GM18870 (cell line): ENCODE results near the gene ARFIP1.
"Not testable (repeated sequence)": the region's sequence is repeated elsewhere in the genome, so short reads cannot be mapped to it uniquely, and the experiment has no call there.

Experiments
- ATAC-seq: cut with Tn5 transposase; IDR thresholded peaks from one replicate; pipeline ENCODE4 v1.9.1; 2021; ENCODE audit warnings: moderate library complexity; ENCODE audit not compliant: unreplicated experiment

ARFIP1 gene

DNA sequence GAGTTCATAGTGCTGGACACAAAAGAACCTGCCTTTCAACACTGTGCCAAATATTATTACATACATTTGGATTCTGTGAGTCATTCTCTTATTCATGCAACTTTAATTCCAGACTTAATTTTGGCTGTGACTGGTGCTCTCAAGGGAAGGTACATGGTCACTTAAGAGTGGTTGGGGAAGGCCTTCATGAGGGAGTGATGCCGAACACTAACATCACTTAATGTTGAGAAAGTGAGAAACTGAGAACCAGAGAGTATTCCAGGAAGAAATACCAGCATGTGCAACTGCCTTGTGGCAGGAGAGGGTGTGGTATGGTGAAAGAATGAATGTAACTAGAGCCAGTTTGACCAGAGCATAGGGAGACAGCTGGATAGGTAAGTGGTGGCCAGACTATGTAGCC, 114.9 kb downstream of the ARFIP1 start:
- no peak for ATAC-seq

- ATAC-seq: no peak
Observed at GRCh38 chr4:152896811-152897210, 117.1 kb downstream of the ARFIP1 start.

- not testable (repeated sequence) for ATAC-seq
Observed at GRCh38 chr4:152898133-152898532, 118.4 kb downstream of the ARFIP1 start.

DNA sequence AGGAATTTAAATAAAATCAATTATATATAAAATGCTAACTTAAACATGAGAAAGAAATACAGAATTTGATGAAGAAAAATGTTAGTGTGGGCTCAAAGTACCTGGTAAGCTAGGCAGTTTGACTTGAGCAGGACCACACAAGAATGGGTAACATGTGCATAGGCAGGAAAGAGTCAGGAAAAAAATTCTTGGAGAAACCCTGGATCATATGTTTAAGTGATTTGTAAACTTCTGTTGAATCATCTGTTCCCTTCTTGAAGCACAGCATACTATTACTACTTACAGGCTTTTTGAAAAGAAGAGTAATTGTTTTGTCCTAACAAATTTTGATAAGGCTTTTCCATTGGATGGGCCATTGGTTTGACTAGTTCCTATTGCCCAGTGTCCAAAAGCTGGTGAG, 118.9 kb downstream of the ARFIP1 start:
- no peak for ATAC-seq

- ATAC-seq: no peak
Observed at GRCh38 chr4:152900395-152900794, 120.6 kb downstream of the ARFIP1 start.

DNA sequence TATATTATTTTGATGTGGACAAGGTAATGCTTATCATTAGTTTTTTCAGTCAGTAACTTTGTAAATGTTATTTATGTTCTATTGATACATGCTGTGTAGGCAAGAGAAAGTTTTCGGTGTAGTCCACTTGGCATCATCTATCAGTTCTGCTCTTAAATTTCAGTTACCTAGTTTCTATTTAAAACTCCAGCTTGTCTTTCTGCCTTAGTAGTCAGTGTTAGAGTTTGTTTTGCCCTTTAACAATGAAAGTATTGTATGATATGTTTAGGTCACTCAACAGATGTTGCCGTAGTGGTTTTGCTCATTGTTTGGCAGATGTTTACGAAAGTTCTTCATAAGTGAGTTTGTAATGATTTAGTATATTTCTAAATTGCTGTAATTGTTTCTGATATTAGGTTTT, 121.5 kb downstream of the ARFIP1 start:
- no peak for ATAC-seq

DNA sequence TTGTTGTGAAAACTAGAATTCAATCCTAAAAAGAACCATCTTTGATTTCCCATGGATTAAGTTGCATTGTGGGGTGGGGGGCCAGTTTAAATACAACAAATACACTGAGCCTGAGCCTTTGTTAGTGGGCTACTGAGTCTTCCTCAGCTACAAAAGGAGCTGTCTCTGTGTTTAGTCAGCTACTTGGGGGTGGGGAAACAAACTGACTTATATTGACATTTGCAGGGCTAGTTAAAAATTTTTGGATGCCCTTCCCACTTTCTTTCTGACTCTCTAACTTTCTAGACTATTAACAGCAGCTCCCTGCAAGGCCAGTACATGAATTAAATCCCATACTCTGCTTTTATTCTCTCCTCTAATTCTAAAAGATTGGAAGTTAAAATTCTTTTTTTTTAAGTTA, 123.9 kb downstream of the ARFIP1 start:
- no peak for ATAC-seq

DNA sequence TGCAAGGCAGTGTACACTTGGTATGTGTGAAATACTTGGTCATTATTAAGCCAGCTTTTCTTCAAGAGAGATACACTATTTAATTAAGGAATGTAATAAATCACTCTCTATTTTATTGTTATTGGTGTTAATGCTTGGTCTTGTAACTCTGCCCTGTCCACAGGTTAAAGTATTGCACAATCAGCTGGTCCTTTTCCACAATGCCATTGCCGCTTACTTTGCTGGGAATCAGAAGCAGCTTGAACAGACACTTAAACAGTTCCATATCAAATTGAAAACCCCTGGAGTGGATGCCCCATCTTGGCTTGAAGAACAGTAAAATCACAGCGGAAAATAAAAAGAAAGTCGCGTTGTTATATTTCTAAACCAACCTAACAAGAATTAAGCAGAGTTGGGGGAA, 130.1 kb downstream of the ARFIP1 start:
- no peak for ATAC-seq

DNA sequence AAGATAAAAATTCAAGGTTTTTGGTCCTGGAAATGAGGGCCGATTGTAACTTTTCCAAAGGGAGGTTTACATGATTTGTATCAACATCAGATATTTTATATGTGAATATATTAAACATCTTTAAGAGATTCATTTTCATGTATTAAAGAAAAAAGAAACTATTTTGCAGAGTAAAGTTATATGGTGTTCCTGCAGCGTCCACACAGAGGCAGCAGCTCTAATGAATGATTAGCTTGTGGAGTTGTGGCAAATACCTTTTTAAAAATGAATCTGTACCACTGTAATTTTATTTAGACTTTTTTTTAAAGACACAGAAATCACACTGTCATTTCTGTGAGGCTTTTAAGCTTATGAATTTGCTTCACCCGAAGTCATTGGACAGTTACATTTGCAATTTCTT, 130.8 kb downstream of the ARFIP1 start:
- ATAC-seq: no peak

- ATAC-seq: no peak
Observed at GRCh38 chr4:152917543-152918395, 138.0 kb downstream of the ARFIP1 start.

- no peak for ATAC-seq
Observed at GRCh38 chr4:152919826-152920225, 140.1 kb downstream of the ARFIP1 start.

DNA sequence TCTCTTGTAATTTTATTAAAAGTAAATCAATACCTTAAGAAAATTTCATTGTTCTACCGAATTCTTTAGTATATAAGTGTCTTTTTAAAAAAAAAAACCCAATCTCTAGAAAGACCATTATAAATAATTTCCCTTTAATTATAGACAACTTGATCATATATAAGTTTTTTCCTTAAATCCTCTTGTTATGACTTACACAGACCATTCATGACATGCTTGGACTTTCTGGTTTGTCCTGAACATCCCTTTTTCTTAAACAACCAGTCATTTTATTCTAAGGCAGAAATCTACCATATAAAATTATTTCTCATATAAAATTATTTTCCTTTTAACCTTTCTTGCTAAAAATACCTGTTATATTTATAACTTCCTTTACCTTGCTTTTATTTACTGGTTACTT, 141.0 kb downstream of the ARFIP1 start:
- ATAC-seq: no peak

DNA sequence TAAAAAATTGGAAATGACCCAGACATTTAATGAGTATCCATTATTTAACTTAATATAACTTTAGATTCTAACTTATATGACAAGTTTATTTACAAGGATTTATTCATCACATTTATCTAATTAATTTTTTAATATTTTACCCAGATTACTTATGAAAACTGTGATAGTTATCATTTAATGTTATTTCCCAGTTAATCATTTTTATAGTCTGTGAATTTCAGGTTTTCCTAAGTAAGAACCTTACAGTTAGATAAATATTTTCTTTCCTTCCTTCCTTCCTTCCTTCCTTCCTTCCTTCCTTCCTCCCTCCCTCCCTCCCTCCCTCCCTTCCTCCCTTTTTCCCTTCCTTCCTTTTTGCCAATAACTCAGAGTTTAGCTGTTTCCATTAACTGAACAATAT, 141.5 kb downstream of the ARFIP1 start:
- no peak for ATAC-seq

DNA sequence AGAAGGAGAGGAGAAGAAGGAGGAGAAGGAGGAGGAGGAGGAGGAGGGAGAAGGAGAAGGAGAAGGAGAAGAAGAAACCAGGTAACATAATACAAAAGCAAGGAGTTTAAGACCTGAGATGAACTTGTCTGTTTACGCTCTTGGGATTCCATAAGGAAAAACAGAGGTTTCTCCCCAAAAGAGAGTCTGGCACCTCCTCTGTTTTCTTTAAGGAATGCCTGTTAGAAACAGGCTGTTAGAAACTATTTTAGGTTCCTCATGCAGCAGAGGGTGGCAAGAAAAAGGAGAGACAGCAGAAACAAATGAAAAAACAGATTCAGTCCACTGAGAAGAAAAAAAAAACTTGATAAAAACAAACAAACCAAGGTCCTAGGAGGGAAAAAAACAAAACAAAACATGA, 146.1 kb downstream of the ARFIP1 start:
- ATAC-seq: no peak

GRCh38 chr4:152926959-152927358, 147.2 kb downstream of the ARFIP1 start:
- ATAC-seq: no peak

DNA sequence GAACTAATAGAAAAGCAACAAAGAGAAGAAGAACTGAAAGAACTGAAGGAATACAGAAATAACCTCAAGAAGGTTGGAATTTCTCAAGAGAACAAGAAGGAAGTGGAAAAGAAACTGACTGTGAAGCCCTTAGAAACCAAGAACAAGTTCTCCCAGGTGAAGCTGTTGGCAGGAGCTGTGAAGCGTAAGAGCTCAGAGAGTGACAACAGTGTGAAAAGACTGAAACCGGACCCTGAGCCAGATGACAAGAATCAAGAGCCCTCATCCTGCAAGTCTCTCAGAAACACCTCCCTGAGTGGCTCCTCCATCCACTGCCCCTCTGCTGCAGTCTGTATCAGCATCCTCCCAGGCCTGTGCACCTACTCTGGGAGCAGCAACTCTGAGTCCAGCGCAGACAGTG, 148.0 kb downstream of the ARFIP1 start:
- no peak for ATAC-seq

DNA sequence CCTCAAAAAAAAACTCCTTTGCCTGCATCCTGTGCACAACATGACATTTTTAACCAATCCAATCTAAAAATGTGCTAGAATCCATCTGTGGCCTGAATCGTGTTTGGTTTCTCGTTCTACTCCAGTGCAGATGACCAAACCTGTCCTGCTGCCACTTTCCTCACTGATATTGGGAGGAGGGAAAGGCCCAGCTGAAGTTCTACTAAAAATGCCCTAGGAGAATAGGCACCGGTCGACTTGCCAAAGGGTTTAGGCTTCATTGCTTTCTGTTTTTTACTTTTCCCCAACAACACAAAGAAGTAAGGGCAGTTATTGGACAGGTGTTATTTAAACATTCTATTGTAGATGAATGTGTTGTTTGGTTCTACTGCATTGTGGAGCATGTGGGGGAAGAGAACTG, 148.5 kb downstream of the ARFIP1 start:
- ATAC-seq: no peak

DNA sequence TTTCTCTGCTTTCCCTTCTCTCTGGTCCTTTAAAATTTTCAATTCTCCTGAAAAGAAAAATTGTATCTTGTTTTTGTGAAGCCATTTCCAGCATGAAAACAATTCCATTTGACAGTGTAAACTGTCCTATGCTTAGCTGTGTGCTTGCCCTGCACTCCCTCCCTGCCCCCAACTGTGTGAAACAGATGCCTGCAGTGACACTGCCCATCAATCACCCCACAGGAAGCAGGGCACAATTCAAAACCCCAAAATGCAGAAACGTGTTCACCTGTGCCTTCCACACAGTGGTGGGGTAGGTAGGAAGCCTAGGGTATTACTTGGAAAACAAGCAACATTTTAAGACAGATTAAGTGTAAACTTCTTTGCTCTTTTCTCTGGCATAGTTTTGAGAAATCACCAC, 150.1 kb downstream of the ARFIP1 start:
- ATAC-seq: no peak

GRCh38 chr4:152935143-152935542, 155.4 kb downstream of the ARFIP1 start:
- no peak for ATAC-seq

GRCh38 chr4:152935631-152936445, 156.1 kb downstream of the ARFIP1 start, which contains the start of gene FHDC1:
TSS of gene FHDC1 (plus strand) at chr4:152936323. CDS start at chr4:152943058, 6,735 bp downstream.
- no peak for ATAC-seq

- ATAC-seq: no peak
Observed at GRCh38 chr4:152936446-152937335, 156.9 kb downstream of the ARFIP1 start.
